ENCODE measurements around the gene PIP4K2B.

The PIP4K2B gene

GRCh38 chr17:38777641-38778250 is 21.6 kb downstream of the PIP4K2B start:
- DNase-seq = no peak

GRCh38 chr17:38773258-38773657 is 26.1 kb downstream of the PIP4K2B start:
- DNase-seq = no peak

DNA sequence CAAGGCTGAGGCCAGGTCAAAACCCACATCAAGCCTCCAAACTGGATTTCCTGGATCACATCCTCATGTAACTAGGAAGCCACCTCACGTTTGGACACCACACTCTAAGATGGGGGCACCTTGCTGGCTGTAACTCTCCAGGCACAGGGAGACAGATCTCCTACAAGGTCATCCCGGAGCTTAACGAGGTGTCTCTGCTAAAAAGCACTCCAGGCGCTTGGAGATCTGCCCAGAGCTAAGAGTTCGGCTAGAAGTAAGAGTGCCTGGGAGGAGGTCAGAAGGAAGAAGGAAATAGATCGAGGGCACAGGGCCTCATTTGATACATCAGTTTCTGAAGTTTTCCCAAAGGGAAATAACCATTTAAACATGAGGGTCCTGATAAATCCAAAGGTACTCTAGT is 30.9 kb downstream of the PIP4K2B start:
- no peak for DNase-seq

- DNase-seq = no peak
These were observed 33.0 kb downstream of the PIP4K2B start for GRCh38 chr17:38766341-38766740.

DNA sequence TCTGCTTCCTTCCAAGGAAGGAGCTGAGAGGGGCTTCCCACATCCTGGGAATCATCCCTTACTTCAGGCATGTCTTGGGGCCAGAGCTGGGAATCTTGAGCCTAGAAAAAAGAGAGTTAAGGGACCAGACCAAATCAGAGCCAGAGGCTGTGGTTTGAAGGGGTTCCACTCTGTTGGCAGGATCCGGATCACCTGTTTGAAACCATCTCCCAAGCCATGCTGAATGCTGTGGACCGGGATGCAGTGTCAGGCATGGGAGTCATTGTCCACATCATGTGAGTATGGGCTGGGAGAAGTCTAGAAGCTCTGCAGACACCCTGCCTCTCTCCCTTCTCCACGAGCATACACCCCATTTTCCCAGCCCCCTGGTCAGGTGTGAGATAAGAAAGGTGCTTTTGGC is 37.1 kb downstream of the PIP4K2B start:
- no peak for DNase-seq

DNA sequence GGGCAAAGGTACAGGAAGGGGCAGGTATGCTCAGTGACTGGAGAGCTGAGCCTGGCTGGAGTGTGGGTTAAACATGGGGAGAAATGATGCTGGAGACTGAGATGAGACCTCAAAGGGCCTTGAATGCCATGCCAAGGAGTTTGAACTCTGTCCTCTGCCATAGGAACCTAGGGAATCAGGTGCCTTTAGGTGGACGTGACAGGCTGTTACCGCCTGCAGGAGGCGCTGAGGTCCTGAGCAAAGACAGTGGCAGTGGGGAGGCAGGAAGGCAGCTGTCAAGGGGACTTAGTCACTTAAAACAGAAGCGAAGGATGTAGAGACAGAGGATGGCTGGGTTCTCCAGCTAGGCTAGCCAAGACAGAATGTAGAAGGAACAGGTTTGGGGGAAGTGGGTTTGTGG is 37.7 kb downstream of the PIP4K2B start:
- DNase-seq = peak; percentile 40

- no peak for DNase-seq
These were observed 46.3 kb downstream of the PIP4K2B start for GRCh38 chr17:38753071-38753506.

DNA sequence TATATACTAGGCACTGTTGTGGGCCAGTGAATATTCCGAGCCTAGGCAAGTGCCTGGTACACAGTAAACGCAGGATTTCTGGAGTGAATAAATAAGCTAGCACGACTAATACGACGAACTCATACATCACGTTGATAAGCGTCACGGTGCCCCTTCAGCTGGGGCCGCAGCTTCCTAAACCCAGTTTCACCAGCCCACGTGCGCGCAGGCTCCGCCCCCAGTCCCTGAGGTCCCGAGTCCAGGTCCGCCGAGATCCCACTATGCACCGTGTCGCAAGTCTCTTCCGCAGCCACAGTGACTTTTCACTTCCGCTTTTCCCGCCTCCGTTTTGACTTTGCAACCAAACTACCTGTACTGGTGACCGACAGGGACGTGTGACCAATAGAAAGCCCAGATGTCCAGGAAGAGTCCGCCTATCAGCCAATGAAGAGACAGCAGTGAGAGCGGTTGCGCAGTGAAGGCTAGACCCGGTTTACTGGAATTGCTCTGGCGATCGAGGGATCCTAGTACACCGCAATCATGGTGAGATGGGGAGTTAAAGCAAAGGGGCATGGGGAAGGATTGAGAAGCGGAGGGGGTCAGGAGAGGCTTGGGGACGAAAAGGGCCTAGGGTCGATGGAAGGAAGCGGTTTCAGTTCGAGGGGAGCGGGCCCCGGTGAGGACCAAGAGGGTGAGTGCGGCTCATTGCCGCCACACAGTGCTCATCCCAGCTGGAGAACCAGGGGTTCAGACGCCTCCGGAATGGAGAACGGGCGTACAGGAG is 46.9 kb downstream of the PIP4K2B start, which contains the start of gene PSMB3:
Gene PSMB3 (plus strand): TSS at position 434 of the 763 bp plus-strand sequence. CDS start 86 bp downstream, at position 520.
- peak; percentile 97 for DNase-seq

DNA sequence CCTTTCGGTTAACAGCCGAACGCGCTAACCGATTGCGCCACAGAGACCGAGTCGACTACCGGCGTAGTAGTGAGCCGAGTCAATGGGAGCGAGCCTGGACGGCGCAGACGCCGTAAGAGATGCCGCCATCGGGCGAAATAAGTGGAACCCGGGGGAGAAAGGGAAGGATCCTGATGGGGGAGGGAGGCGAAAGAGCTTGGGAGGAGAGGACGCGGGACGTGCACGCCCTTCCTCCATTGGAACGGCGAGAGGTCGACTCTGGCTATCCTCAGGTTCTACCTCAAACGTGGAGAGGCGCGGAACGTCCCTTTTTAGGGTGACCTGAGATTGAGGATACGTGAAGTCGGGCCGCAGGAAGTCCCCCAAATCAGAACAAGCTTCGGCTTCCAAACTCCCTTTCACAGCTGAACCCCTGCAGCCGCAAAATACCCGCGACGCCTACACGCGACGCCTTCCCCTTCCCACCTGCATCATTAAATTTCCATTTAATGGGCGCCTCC is 47.5 kb downstream of the PIP4K2B start:
- peak; percentile 85 for DNase-seq

DNA sequence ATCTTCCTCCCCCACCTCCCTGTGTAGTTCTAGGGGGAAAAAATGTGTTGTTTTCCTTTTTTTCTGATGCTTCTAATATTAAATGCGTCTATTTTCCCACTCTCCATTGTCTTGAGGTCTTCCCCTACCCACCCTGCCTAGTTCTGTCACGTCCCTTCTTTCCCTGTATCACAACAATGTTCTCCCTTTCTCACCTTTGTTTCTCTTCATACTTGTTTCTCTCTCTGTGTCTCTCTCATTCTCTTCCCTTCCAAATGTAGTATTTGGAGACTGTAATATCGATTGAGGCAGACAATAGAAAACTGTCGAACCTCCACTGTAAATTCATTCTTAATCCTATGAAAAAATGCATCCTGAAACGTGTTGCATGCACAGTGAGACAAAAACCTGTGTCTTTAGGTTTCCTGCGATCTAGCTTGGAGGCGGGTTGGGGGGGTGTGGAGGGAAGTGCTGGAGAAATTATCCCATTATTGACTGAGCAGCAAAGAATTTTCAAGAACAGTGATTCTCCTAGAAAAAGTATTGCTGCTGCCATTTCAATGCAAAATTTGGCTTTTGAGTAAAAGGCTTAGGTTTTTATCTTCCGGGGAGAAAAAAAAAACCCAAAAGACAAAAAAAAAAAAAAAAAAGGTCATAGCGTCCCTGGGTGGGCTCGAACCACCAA is 48.1 kb downstream of the PIP4K2B start:
- no peak for DNase-seq

- DNase-seq = no peak
These were observed 48.8 kb downstream of the PIP4K2B start for GRCh38 chr17:38750312-38751121.

- DNase-seq = no peak
These were observed 49.4 kb downstream of the PIP4K2B start for GRCh38 chr17:38750044-38750311.

DNA sequence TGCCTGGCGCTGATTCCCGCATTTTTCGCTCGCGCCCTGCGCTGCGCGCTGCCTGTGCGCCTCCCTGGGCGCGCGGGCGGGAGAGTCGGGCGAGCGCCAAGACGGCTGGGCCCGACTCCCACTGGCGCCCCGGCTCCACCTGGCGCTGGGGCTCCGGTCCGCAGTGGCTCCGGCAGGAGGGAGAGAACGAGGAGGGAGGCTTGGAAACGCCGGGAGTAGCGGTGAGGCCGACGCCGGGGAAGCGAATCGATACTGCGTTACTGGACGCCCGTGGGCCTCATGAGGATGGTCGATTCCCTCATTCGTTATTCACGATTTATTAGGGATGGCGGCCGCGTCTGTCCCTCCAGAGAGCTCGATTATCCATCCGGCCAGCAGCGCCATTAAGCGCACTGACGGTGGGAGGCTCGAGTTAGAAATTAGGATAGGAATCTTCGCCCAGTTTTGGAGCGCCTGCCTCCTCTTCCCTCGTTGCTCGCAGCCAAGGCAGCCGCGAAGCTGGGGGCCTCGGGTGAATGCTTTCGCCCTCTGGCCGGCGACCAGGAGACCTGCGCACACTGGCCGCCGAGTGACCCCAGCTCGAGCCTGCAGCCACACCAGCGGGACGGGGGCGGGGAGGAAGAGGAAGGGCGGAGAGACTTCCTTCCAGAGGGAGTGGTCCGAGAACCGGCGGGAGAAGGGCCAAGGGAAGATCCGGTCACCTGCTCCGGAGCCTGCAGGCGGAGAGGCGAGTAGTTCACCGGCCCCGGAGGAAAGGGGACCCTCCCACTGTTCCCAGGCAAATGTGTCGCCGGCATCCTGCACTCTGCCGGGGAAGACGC is 49.9 kb downstream of the PIP4K2B start:
- no peak for DNase-seq

DNA sequence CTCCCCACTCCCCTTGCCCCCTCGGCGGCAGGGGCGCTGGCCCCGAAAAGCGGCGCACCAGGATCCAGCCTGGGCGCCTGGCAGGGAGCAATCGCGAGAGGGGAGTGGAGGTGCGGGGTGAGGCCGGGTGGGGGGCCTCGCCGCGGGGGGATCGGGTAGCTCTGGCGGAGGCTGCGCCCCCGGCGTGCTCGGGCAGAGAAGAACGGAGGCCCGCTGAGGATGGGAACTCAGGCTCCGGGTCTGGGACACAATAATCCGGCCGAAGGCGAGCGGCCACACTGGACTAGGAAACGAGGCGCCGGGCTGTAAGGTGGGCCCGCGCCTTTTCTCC is 50.5 kb downstream of the PIP4K2B start:
- no peak for DNase-seq

DNA sequence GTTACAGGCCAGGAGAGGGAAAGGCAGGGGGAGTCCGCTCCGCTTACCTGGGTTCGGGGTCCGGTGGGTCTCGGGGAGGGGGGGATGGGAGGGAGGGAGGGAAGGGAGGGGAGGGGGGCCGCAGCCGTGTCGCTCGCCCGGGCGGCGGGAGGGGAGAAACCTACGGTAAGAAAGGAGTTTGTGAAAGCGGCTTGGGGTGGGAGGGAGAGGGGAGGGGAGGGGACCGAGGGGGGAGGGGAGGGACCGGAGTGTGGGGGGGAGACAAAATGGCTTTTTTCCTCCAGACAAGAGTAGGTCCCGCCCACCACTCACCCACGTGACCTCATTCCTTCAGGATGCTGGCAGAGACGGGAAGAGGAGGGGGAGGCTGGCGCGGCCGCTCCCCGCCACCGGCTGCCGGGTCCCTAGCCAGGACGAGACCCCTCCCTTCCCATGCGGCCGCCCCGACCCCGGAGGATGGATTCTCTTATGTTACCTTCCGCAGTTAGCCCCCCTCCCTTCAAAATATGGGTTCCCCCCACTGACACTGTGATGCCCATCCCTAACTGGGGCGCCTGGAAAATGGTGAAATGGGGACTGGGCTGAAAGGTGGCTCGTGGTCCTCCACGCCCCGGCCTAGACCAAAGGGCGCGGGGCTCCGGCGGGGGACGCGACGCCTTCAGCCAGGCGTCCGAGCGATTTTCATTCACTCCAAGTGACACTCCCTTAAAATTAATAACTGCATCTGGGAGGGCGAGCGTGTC is 51.0 kb downstream of the PIP4K2B start, which contains the start of gene PCGF2:
Gene PCGF2 (minus strand): TSS at position 188 of the 743 bp plus-strand sequence. CDS start 7,934 bp downstream, outside the sequence.
- DNase-seq = no peak

- peak; percentile 25 for DNase-seq
These were observed 51.8 kb downstream of the PIP4K2B start for GRCh38 chr17:38747463-38748148.

GRCh38 chr17:38746849-38747462 is 52.4 kb downstream of the PIP4K2B start:
- no peak for DNase-seq

- no peak for DNase-seq
These were observed 53.1 kb downstream of the PIP4K2B start for GRCh38 chr17:38746004-38746848.

- no peak for DNase-seq
These were observed 53.8 kb downstream of the PIP4K2B start for GRCh38 chr17:38745545-38745944.
